GM18505 (cell line): ENCODE results near the gene PLA2G2C.
"Not testable (repeated sequence)": the region's sequence is repeated elsewhere in the genome, so short reads cannot be mapped to it uniquely, and the experiment has no call there.

Experiments
- ATAC-seq: cut with Tn5 transposase; IDR thresholded peaks from one replicate; pipeline ENCODE4 v1.9.1; 2021; ENCODE audit not compliant: unreplicated experiment
- POLR2A ChIP-seq: IDR thresholded peaks from 4 replicates; pipeline ENCODE4 v1.6.1; 2011; ENCODE audit warnings: borderline replicate concordance; ENCODE audit not compliant: insufficient read depth, insufficient read length; ENCODE audit errors: extremely low read depth

The PLA2G2C gene, protein sequence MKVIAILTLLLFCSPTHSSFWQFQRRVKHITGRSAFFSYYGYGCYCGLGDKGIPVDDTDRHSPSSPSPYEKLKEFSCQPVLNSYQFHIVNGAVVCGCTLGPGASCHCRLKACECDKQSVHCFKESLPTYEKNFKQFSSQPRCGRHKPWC

DNA sequence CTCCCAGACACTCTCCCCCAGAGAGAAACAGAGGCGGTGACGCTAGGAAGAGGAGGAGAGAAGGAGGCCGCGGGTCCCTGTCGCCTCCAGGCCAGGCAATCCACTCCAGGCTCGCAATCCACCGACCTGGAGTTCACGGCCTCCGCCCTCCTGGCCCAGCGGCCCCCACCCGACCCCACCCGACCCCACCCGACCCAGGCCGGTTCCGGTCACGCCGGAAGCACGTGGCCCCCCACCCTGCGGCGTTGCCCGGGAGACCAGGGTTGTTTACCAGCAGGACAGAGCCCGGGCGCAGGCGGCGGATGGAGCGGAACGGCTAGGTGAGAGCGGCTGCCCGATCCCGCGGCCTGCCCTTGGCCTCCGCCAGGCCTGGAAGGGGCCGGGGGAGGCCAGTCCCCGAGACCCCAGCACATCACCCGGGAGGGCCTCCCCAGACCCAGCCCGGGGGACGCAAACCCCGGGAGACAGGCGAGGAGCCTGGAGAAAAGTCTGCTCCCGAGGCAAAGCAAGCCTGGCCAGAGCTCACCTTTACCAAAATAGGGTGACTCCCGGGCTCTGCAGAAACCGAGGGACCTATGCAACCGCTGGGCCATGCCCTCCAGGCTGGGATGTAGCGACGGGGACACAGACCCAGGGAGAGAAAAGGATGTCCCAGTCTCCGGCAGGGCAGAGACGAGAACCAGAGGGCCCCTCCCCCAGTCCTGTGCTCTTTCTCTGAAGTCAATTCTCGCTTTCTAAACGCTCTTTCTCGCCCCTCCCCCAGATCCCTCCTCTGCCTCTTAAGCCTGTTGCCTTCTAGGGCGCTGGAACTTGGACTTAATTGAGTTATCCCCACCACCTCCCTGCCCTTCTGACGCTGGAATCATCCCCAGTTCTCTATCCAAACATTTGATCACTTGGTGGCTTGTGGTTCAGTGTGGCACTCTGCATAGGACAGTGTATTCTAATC lies at the start of gene PLA2G2C, which contains the start of gene UBXN10:
TSS of gene PLA2G2C (minus strand) at position 685 of the 949 bp plus-strand sequence. CDS start 9,155 bp downstream, outside the sequence.
TSS of gene UBXN10 (plus strand) at position 263 of the 949 bp plus-strand sequence. CDS start 4,466 bp downstream, outside the sequence.
- no peak for TF ChIP-seq POLR2A

DNA sequence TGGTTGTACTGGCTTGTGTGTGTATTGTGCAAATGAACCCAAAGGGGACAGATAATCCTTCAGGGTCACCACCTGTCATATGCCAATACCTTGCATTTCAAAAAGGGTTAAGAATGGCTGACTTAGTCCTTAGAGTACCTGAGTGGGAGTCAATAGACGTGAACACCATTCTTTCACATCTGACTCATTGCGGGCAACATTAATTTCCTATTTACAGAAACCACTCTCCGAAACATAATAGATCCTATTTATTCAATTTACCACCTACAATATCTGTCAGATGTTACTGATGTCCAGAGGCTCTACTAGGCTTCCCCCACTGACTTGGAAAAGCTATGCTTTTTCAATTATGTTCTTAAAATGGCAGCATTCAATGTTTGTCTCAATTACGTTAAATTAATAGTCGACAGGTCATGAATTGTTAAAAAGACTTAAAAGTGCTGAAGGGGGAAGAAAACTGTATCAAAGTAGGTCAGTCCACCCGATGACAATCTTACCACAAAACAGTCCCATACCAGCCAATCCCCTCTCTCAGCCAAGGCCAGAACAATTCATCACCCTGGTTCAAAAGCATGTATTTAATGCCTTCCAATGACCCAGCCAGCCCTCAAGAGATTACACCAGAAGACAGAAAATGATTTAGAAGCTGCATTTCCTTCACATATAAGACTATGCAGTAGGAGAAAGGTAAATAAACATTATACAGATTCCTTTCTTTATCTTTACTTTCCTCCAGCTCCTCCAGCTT lies 48.6 kb upstream of the PLA2G2C start:
- no peak for TF ChIP-seq POLR2A

More for the DNA sequence above, at the start of gene PLA2G2C, which contains the start of gene UBXN10:
- no peak for ATAC-seq

DNA sequence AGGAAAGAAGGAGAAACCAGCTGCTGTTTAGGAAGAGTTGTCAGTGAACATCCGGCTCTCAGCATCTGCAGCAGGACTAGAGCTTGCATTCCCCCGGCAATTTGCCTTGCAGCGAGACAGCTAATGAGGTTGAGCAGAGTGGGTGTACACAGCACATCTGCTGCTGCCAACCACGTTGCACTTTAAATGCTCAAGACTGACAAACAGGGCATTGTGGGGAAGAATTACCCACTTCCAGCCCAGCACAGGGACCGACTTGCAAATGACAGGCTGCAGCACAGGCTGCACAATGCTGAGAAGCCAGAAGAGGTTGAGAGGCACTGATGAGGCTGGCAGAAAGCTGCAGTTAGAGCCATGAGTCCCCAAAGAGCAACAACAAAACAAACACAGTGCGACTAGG lies 47.5 kb upstream of the PLA2G2C start:
- ATAC-seq, result no peak
- TF ChIP-seq POLR2A, result no peak

More for the DNA sequence above, 48.6 kb upstream of the PLA2G2C start:
- ATAC-seq, result no peak

DNA sequence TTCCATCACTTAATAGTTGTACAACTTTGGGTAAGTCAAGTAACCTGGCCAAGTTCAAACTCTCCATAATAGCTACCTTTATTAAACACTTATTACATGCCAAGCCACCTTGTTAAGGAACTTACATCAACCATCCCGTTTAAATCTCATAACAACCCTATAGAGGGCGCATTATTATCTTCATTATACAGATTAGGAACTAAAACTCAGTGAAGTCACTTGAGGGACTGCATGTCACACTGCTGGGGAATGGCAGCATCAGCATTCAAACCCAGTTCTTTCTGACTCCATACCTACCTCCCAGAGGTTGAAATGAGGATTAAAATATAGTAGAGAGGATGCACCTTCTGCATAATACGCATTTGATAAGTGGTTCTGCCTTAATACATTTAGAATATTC lies 47.1 kb upstream of the PLA2G2C start:
- no peak for ATAC-seq
- TF ChIP-seq POLR2A, result no peak

DNA sequence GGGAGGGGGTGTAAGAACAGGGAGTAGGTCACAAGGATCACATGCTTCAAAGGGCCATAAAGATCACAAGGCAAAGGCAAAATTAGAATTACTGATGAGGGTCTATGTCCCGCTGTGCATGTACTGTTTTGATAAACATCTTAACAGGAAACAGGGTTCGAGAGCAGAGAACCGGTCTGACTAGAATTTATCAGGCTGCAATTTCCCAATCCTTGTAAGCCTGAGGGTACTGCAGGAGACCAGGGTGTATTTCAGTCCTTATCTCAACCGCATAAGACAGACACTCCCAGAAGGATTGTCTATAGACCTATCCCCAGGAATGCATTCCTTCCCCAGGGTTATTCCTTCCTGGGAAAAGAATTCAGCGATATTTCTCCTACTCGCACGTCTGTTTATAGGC lies 46.2 kb upstream of the PLA2G2C start:
- not testable (repeated sequence) for ATAC-seq

DNA sequence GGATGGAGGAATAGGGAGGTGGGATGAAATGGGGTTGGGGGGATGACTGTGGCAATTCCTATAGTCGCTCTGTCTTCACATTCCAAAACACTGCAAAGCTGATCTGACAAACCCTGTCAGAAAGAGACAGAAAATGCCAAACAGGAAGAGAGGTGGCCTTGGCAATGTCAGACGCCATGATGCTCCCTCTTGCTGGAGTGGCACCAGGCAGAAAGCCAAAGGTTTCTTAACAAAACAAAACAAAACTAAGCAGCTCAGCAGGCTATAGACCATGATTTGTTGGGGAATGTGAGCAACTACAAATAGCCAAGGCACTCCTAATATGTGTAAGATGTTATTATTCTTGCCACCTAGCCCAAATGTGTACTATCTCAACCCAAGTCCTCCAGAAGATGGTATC lies 42.9 kb upstream of the PLA2G2C start:
- no peak for ATAC-seq
- no peak for TF ChIP-seq POLR2A

DNA sequence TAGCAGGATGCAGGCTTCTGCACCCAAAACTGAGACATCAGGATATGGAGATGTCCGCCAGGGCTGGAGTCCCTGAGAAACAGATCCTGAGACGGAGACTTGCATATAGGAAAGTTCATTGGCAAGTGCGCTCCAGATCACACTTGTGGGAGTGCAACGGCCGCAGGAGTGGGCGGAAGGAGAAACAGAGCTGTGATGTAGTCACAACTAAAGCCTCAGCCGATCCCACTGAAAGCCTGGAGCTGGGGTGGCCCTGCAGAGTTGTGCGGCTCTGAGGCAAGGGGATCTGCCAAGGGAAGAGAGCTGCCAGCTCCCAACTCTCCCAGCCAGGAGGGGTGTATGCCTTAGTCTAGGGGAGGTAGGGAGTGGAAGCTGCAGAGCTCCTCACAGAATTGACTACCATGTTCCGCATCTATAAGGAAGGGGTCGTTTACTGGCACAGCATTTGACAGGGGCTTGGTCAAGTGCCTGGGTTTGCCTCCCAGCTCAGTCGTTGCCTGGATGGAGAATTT lies 42.1 kb upstream of the PLA2G2C start:
- TF ChIP-seq POLR2A, result no peak
- ATAC-seq, result no peak

DNA sequence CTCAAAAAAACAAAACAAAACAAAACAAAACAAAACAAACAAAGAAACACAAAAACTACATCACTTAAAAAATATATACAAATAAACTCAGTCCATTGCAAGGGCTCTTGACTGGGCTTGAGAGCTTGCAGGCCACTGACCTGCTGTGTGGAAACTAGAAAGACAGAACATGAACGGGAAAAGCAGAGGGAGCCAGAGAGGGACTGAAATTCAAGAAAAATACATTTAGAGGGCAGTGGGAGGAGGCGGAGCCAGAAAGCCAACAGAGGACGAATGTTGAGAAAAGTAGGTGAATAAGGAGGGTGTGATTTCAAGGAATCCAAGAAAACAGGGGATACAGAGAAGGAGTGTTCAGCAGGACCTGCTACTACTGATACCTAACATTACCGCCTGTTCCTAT lies 41.4 kb upstream of the PLA2G2C start:
- ATAC-seq, result no peak
- no peak for TF ChIP-seq POLR2A

DNA sequence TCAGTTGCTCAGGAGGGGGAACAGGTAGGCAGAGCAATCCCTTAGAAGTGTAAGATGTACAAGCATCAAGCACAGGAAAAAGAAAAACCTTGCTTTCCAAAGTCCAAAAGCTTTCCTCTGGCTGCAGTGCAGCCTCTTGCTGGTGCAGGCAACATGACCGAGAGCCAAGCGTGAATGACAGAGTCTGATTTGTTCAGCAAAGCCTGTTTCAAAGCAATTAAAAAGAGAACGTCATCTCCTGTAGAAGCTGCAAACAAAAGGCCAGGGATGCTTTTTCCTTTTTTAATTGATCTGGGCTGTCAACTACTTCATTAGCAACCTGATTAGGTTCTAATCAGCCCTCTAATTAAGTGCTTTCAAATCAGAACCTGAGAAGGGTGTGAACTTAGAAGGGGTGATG lies 38.2 kb upstream of the PLA2G2C start:
- ATAC-seq, result no peak
- no peak for TF ChIP-seq POLR2A

DNA sequence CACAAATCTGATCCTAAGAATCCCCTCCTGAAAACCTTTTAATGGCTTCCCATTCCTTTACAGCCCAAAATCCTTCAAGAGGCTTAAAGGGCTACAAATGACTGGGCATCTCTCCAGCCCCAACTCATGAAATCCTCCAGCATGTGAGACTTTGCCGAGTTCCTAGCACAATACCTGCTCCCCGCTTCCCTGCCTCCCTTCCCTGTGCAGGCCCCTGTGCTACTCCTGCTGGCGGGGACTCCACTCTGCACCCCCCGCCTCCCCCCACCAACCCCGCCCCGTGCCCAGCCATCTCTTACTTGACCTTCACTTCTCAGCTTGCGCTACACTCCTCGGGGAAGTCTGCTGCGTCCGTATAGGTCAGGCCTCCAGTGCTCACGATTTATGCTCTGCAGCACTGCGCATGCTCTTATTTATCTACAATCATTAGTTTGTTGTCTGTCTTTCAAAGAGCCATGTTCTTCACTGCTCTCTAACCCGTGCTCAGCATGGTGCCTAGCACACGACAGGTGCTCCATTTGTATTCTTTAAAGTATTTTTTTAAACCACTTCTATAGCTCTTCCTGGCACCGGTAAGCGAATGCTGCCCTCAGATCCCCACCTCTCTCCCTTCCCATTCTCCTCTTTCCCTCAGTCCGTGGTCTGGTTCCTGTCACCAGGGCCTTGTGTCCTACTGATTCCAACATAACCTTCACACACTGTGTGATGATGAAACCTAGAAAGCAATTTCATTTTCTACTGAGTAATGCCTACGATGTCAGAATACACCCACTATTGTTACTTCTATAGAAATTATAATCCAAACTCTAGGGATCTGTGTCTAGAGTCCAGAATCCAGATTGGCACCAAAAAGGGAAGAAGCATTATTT lies 37.5 kb upstream of the PLA2G2C start:
- ATAC-seq, result no peak
- no peak for TF ChIP-seq POLR2A

DNA sequence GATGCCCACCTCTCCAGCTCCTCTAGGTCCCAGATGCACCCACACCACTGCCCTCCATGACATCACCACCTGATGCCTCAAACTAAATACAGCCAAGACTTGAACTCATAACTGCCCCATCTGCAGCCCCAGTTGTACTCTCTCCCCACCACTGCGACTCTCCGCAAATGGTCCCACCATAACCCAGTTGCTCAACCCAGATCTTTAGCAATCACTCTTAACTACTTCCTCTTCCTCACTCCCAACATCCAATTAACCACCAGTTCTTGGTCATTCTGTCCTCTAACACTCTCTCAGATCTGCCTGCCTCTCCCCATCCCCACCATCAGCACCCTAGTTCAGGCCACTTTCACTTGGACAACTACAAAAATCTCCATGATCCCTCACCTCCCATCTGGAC lies 36.8 kb upstream of the PLA2G2C start:
- TF ChIP-seq POLR2A, result no peak

DNA sequence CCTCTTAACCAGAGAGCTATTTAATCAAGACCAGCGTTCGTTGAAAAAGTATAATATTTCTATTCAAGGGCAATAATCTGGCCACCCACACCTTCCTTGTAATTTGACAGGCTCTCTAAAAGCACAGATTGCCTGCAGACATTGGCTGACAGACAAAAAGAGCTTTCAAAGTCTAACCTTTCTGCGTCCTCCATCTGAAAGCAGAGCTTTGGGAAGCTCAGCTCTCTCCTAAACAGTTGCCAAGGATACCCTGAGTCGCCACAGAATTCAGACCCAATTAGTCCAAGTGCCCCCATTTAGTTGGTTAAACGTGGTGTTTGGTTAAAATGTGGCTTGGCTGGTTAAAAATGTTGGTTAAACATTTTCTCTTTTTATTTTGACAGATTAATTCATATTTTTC lies 33.7 kb upstream of the PLA2G2C start:
- no peak for TF ChIP-seq POLR2A
- ATAC-seq, result no peak

More for the DNA sequence above, 36.8 kb upstream of the PLA2G2C start:
- no peak for ATAC-seq

DNA sequence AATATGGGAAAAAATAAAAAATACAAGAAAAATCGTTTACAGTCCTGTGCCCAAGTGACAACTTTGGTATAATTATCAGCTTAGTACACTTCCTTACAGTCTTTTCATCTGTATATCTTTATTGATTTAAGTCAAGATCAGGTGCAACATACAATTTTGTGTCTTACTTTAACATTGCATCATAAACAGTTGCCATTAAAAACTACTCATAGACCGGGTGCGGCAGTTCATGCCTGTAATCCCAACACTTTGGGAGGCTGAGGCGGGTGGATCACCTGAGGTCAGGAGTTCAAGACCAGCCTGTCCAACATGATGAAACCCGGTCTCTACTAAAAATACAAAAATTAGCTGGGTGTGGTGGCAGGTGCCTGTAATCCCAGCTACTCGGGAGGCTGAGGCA lies 32.7 kb upstream of the PLA2G2C start:
- ATAC-seq, result not testable (repeated sequence)
